ENCODE results near the gene AFF3. TPM values are rescaled to one million over a fixed set of nuclear protein-coding genes. Genes with fewer than 3 reads are reported as not detected.

Gene AFF3
- total RNA-seq, 4 donors from 2014 or later: 8.5 to 77.2 (median 27.1) TPM

DNA sequence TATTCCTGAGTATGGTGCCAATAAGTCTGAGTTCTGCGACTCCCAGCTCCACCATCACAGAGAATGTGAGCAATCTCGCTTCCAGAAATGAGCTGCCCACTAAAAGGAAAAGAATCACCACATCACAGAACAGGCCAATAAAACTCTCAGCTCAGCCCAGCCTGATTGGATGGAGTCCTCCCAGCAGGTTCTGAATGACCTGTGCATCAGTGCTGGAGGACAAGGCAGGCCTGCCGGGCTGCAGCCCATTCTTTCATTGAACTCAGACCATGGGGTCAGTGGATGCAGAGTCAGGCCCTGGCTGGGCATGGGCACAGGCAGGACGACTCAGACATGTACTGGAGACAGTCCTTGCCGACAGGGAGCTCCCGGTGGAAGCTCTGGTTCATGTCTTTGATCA, 519.9 kb downstream of the AFF3 start:
- intact Hi-C loops (cut with DNase I; ENCODE audit: low total_unique reads): no loop called here
- H3K9me3 ChIP-seq: no peaks in the 10 kb centered on the region
- H3K27me3 ChIP-seq: no peaks in the 10 kb centered on the region
- no peak for TF ChIP-seq POLR2A (IDR thresholded peaks at IDR 0.05)
- TF ChIP-seq, protein P1, sequence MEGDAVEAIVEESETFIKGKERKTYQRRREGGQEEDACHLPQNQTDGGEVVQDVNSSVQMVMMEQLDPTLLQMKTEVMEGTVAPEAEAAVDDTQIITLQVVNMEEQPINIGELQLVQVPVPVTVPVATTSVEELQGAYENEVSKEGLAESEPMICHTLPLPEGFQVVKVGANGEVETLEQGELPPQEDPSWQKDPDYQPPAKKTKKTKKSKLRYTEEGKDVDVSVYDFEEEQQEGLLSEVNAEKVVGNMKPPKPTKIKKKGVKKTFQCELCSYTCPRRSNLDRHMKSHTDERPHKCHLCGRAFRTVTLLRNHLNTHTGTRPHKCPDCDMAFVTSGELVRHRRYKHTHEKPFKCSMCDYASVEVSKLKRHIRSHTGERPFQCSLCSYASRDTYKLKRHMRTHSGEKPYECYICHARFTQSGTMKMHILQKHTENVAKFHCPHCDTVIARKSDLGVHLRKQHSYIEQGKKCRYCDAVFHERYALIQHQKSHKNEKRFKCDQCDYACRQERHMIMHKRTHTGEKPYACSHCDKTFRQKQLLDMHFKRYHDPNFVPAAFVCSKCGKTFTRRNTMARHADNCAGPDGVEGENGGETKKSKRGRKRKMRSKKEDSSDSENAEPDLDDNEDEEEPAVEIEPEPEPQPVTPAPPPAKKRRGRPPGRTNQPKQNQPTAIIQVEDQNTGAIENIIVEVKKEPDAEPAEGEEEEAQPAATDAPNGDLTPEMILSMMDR (IDR thresholded peaks at IDR 0.05): no peak
- no peak for DNase-seq
- no peaks in the 10 kb centered on the region for H3K36me3 ChIP-seq
- peaks cover 0 to 19% of the 10 kb centered on the region in 2 donors for H3K4me1 ChIP-seq
- H3K27ac ChIP-seq: peak overlapping the region in 1 of 2 donors; percentile 2
- H3K4me3 ChIP-seq: no peak overlapping the region

DNA sequence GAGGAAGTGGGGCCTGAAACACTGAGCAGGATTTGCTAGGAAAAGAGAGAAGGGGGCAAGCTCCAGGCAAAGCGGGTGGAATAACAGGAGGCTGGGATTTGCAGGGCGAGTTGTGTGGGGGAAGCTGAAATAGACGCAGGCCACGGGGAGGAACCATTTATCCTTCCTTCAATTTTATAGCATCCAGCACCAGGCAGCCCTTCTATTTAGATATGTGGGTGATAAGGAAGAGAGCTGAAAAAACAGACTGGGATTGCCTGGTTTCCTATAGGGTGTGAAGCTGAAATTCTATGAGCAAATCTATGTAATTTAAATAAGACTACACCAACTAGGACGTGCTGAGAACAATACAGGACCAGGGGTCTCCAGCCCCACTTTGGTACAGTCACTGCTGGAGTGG, 520.6 kb downstream of the AFF3 start:
- no peaks in the 10 kb centered on the region for H3K27me3 ChIP-seq
- H3K27ac ChIP-seq: peak overlapping the region; percentile 43 to 49
- intact Hi-C loops (cut with DNase I; ENCODE audit: low total_unique reads): no loop called here
- no peaks in the 10 kb centered on the region for H3K36me3 ChIP-seq
- H3K4me1 ChIP-seq: peaks cover 0 to 19% of the 10 kb centered on the region in 2 donors
- no peak for DNase-seq
- no peaks in the 10 kb centered on the region for H3K9me3 ChIP-seq
- no peak overlapping the region for H3K4me3 ChIP-seq
- TF ChIP-seq, protein P1 (IDR thresholded peaks at IDR 0.05): no peak
- TF ChIP-seq POLR2A (IDR thresholded peaks at IDR 0.05): no peak

DNA sequence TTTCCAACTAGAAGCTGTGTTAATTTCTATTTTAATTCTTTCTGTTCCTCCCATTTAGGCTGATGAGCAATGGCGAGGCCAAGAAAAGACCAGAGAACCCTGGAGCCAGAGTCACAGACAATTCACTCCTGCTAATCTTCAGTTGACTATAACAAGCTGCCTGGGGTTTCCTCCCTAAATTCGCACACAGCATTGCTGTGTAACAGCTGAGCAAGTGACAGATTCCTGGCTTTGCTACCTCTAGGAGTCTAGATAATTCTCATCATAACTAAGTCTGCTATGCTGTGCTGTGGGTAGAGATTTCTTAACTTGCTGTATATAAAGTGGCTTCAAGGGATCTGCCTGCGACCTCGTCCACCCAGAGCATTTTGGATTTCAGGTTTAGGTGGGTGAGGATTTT, 521.3 kb downstream of the AFF3 start:
- intact Hi-C loops (cut with DNase I; ENCODE audit: low total_unique reads): no loop called here
- no peaks in the 10 kb centered on the region for H3K27me3 ChIP-seq
- H3K4me3 ChIP-seq: no peak overlapping the region
- TF ChIP-seq POLR2A (IDR thresholded peaks at IDR 0.05): no peak
- no peaks in the 10 kb centered on the region for H3K9me3 ChIP-seq
- no peaks in the 10 kb centered on the region for H3K36me3 ChIP-seq
- H3K27ac ChIP-seq: peak overlapping the region; percentile 43 to 49
- H3K4me1 ChIP-seq: peaks cover 0 to 19% of the 10 kb centered on the region in 2 donors
- DNase-seq: peak in 1 of 2 donors; percentile 47

DNA sequence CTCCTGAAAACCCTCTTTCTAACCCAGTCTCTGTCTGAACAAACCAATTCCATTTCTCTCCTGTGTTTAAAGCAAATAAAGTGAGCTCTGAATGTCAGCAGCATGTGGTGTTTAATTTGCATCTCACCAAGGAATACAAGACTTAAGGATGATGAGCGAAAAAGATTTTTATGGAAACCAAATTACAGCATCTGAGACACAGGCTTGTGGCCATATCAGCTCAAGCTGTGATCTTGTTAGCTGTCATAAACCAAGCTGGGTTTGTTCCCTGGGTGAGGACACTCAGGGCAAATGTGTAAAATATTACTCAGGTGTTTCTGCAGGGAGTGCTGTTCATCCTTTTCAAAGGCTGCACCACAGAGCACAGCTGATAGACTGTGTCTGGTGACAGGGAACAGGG, 523.2 kb downstream of the AFF3 start:
- TF ChIP-seq POLR2A (IDR thresholded peaks at IDR 0.05): no peak
- TF ChIP-seq, protein P1 (IDR thresholded peaks at IDR 0.05): no peak
- Histone ChIP-seq H3K4me1 (peaks cover 0 to 13% of the 10 kb centered on the region in 2 donors), H3K36me3 (no peaks in the 10 kb centered on the region), H3K9me3 (no peaks in the 10 kb centered on the region), H3K27me3 (no peaks in the 10 kb centered on the region), H3K4me3 (no peak overlapping the region), H3K27ac (no peak overlapping the region)
- intact Hi-C loops (cut with DNase I; ENCODE audit: low total_unique reads): no loop called here
- no peak for DNase-seq

DNA sequence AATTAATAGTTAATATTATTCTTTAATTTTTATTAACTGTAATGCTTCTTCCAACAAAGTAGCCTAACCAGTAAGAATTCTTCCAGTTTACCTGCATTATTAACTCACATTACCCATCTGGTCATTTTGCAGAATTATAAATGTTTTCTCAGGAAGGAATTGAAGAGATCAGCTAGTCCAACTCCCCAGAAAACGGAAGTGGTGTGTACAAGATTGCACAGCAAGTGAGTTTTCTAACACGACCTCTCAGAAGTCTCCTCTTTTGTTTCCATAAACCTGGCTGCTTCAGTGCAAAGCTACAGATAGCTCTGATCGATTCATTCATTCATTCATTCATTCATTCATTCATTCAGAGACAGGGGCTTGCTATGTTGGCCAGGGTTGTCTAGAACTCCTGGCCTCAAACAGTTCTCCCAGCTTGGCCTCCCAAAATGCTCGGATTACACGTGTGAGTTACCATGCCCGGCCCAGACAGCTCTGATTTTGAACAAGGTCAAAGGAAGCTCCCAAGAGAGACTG, 523.8 kb downstream of the AFF3 start:
- no peak overlapping the region for H3K27ac ChIP-seq
- H3K27me3 ChIP-seq: no peaks in the 10 kb centered on the region
- no peaks in the 10 kb centered on the region for H3K36me3 ChIP-seq
- H3K4me3 ChIP-seq: no peak overlapping the region
- H3K9me3 ChIP-seq: no peaks in the 10 kb centered on the region
- TF ChIP-seq POLR2A (IDR thresholded peaks at IDR 0.05): no peak
- TF ChIP-seq, protein P1 (IDR thresholded peaks at IDR 0.05): no peak
- intact Hi-C loops (cut with DNase I; ENCODE audit: low total_unique reads): no loop called here
- no peak for DNase-seq
- peaks cover 0 to 13% of the 10 kb centered on the region in 2 donors for H3K4me1 ChIP-seq

DNA sequence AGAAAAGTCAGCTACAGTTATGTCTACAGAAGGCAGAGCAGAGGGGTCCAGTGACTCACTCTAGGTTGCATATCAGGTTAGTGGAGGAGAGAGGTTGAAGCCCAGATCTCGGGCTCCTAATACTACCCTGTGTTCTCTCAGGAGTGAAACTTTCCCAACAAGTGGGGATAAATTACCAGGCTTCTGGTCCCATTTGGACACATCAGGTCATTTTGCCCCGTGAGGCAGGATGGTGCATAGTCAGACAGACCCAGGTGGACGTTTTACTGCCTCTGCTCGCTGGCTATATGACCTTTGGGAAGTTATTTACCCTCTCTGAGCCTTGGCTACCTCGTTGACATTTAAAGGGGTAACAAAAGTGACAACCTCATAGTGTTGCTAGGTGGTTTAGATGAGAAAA, 524.6 kb downstream of the AFF3 start:
- Histone ChIP-seq H3K4me3 (no peak overlapping the region), H3K36me3 (no peaks in the 10 kb centered on the region), H3K4me1 (peaks cover 0 to 13% of the 10 kb centered on the region in 2 donors), H3K27me3 (no peaks in the 10 kb centered on the region), H3K27ac (no peak overlapping the region), H3K9me3 (no peaks in the 10 kb centered on the region)
- DNase-seq: no peak
- TF ChIP-seq POLR2A (IDR thresholded peaks at IDR 0.05): no peak
- TF ChIP-seq, protein P1 (IDR thresholded peaks at IDR 0.05): no peak
- intact Hi-C loops (cut with DNase I; ENCODE audit: low total_unique reads): no loop called here

Measured in uterus (tissue), 4 donors.